ENCODE data around the gene SPATS2L. TPM values are rescaled to one million over a fixed set of nuclear protein-coding genes. Genes with fewer than 3 reads are reported as not detected.

The SPATS2L gene
- total and polyA plus RNA-seq, 2 experiments from 2014 or later = 118 to 154 TPM

DNA sequence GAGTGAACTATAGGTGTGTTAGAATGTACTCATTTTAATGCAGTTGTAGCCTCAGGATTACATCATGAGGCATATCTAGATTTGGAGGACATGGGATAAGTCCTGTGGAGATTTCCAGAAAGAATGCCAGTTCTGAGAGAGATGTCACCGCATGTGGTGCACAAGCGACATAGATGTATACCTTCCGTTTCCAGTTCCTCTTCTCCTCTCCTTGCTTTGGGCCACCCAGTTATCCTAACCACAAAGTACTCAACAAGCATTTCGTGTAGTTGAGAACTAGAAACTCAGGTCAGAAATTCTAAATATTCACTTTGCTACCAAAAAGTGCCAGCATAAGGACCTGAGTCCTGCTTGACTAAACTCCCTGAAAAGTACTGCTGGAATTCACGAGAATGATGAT, 136.9 kb downstream of the SPATS2L start (continued):
- TF ChIP-seq, protein P1, sequence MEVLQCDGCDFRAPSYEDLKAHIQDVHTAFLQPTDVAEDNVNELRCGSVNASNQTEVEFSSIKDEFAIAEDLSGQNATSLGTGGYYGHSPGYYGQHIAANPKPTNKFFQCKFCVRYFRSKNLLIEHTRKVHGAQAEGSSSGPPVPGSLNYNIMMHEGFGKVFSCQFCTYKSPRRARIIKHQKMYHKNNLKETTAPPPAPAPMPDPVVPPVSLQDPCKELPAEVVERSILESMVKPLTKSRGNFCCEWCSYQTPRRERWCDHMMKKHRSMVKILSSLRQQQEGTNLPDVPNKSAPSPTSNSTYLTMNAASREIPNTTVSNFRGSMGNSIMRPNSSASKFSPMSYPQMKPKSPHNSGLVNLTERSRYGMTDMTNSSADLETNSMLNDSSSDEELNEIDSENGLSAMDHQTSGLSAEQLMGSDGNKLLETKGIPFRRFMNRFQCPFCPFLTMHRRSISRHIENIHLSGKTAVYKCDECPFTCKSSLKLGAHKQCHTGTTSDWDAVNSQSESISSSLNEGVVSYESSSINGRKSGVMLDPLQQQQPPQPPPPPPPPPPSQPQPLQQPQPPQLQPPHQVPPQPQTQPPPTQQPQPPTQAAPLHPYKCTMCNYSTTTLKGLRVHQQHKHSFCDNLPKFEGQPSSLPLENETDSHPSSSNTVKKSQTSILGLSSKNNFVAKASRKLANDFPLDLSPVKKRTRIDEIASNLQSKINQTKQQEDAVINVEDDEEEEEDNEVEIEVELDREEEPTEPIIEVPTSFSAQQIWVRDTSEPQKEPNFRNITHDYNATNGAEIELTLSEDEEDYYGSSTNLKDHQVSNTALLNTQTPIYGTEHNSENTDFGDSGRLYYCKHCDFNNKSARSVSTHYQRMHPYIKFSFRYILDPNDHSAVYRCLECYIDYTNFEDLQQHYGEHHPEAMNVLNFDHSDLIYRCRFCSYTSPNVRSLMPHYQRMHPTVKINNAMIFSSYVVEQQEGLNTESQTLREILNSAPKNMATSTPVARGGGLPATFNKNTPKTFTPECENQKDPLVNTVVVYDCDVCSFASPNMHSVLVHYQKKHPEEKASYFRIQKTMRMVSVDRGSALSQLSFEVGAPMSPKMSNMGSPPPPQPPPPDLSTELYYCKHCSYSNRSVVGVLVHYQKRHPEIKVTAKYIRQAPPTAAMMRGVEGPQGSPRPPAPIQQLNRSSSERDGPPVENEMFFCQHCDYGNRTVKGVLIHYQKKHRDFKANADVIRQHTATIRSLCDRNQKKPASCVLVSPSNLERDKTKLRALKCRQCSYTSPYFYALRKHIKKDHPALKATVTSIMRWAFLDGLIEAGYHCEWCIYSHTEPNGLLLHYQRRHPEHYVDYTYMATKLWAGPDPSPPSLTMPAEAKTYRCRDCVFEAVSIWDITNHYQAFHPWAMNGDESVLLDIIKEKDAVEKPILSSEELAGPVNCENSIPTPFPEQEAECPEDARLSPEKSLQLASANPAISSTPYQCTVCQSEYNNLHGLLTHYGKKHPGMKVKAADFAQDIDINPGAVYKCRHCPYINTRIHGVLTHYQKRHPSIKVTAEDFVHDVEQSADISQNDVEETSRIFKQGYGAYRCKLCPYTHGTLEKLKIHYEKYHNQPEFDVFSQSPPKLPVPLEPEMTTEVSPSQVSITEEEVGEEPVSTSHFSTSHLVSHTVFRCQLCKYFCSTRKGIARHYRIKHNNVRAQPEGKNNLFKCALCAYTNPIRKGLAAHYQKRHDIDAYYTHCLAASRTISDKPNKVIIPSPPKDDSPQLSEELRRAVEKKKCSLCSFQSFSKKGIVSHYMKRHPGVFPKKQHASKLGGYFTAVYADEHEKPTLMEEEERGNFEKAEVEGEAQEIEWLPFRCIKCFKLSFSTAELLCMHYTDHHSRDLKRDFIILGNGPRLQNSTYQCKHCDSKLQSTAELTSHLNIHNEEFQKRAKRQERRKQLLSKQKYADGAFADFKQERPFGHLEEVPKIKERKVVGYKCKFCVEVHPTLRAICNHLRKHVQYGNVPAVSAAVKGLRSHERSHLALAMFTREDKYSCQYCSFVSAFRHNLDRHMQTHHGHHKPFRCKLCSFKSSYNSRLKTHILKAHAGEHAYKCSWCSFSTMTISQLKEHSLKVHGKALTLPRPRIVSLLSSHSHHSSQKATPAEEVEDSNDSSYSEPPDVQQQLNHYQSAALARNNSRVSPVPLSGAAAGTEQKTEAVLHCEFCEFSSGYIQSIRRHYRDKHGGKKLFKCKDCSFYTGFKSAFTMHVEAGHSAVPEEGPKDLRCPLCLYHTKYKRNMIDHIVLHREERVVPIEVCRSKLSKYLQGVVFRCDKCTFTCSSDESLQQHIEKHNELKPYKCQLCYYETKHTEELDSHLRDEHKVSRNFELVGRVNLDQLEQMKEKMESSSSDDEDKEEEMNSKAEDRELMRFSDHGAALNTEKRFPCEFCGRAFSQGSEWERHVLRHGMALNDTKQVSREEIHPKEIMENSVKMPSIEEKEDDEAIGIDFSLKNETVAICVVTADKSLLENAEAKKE (CRISPR knock-in tag; IDR thresholded peaks at IDR 0.05) = no peak
- TF ChIP-seq EZH2phosphoT487 (IDR thresholded peaks at IDR 0.05; ENCODE audit: unreplicated experiment) (no peak), NANOG (IDR thresholded peaks at IDR 0.05; ENCODE audit: borderline replicate concordance) (no peak), ZNF114 (CRISPR knock-in tag; IDR thresholded peaks at IDR 0.05) (no peak), JUNB (IDR thresholded peaks at IDR 0.05; ENCODE audit: unreplicated experiment) (no peak), CREB1 (CRISPR knock-in tag; IDR thresholded peaks at IDR 0.05; ENCODE audit: low read depth) (no peak)

DNA sequence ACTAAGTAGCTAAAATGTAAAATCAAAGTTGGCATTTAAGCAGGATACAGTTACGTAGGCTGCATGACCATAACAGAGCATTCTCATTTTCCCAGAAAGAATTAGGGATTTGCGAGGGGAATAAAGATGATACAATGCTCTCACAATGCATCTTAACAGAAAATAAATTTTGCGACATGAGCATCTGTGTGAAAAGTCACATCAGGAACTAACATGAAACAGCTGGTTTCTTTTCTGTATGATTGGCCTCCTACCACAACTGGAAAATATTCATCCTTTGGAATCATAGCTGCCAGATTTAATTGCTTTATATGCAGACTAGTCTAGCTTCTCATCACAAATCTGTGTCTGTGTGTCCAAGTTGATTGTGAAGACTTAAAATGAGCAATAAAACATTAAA, 137.4 kb downstream of the SPATS2L start:
- H3K79me2 ChIP-seq (replicated peaks; ENCODE audit: insufficient read depth) = no peaks in the 10 kb centered on the region
- H3K4me3 Mint-ChIP-seq = no peak overlapping the region
- H3K27me3 Mint-ChIP-seq (ENCODE audit: insufficient read depth, low read depth, poor library complexity) = no peaks in the 10 kb centered on the region
- H3K36me3 ChIP-seq (ENCODE audit: insufficient read depth) = peaks cover 30% of the 10 kb centered on the region
- no peaks in the 10 kb centered on the region for H3K9me3 Mint-ChIP-seq
- no peak overlapping the region for H3K4me2 ChIP-seq
- no peaks in the 10 kb centered on the region; the same call in 1 of the 2 replicates for H3F3A ChIP-seq (replicated peaks; ENCODE audit: low read depth)
- no peak overlapping the region for H2AFZ ChIP-seq
- no peak overlapping the region for H3K27ac Mint-ChIP-seq
- no peak overlapping the region for H3K4me3 ChIP-seq
- no peak overlapping the region for H3K27ac ChIP-seq (ENCODE audit: low read depth)
- peaks cover 79% of the 10 kb centered on the region for H3K36me3 Mint-ChIP-seq (ENCODE audit: low read depth)
- no peaks in the 10 kb centered on the region for H3K27me3 ChIP-seq (ENCODE audit: insufficient read depth)
- H3K4me1 Mint-ChIP-seq = no peaks in the 10 kb centered on the region
- H4K20me1 ChIP-seq (replicated peaks; ENCODE audit: insufficient read depth) = no peaks in the 10 kb centered on the region; the same call in 1 of the 2 replicates
- no peaks in the 10 kb centered on the region for H3K4me1 ChIP-seq (ENCODE audit: insufficient read depth)
- ATAC-seq (no peak), DNase-seq (ENCODE audit: low spot score) (no peak)
- no peaks in the 10 kb centered on the region for H3K9me2 ChIP-seq (ENCODE audit: insufficient read depth)
- no peak for TF ChIP-seq JUNB (IDR thresholded peaks at IDR 0.05; ENCODE audit: unreplicated experiment)
- TF ChIP-seq CREB1 (CRISPR knock-in tag; IDR thresholded peaks at IDR 0.05; ENCODE audit: low read depth) = no peak
- no peak for TF ChIP-seq EZH2phosphoT487 (IDR thresholded peaks at IDR 0.05; ENCODE audit: unreplicated experiment)
- TF ChIP-seq, protein P1 (CRISPR knock-in tag; IDR thresholded peaks at IDR 0.05) = no peak
- TF ChIP-seq NANOG (IDR thresholded peaks at IDR 0.05; ENCODE audit: borderline replicate concordance) = no peak

All from GM23338 (cell line).